HCT116 (cell line): ENCODE measurements around the gene PDE6B.

Experiments
- CBX3 ChIP-seq: IDR thresholded peaks from 2 replicates; pipeline ENCODE4 v1.6.1; 2012; ENCODE audit warnings: low read depth
- EZH2 ChIP-seq: fragments of 200-600 bp; sonication (generic); IDR thresholded peaks from 2 replicates; pipeline ENCODE4 v1.6.1; 2017; ENCODE audit warnings: antibody characterized with exemption, mixed run types
- JUND ChIP-seq: IDR thresholded peaks from 2 replicates; pipeline ENCODE4 v1.6.1; 2012
- POLR2A ChIP-seq: IDR thresholded peaks from 2 replicates; pipeline ENCODE4 v1.7.0; 2011; ENCODE audit warnings: borderline replicate concordance; ENCODE audit not compliant: insufficient read depth, insufficient read length; ENCODE audit errors: extremely low read depth
- POLR2AphosphoS5 ChIP-seq: IDR thresholded peaks from 2 replicates; pipeline ENCODE4 v1.6.1; 2011; ENCODE audit warnings: mild to moderate bottlenecking, low read depth, low read length, moderate library complexity
- SP1 ChIP-seq: IDR thresholded peaks from 2 replicates; pipeline ENCODE4 v1.6.1; 2012; ENCODE audit warnings: low read depth
- YY1 ChIP-seq: IDR thresholded peaks from 2 replicates; pipeline ENCODE4 v1.6.1; 2011; ENCODE audit warnings: low read length, low read depth, moderate library complexity, mild to moderate bottlenecking; ENCODE audit not compliant: insufficient replicate concordance; ENCODE audit errors: extremely low read depth
- TF ChIP-seq, protein P1 (sequence below), 3 experiments: fragments of 200-600 bp in 1 of 3; sonication (generic) in 1 of 3; IDR thresholded peaks in 2 of 3; conservative IDR thresholded peaks in 1 of 3; 2 replicates each; pipeline ENCODE4 v1.5.1; 2012 to 2017; ENCODE audit warnings: low read depth in 2 of 3, low read length in 2 of 3, antibody characterized with exemption in 1 of 3, borderline replicate concordance in 1 of 3, control low read depth in 1 of 3, mild to moderate bottlenecking in 1 of 3, mixed read lengths in 1 of 3, mixed run types in 1 of 3, moderate library complexity in 1 of 3; ENCODE audit not compliant: insufficient read depth in 1 of 3
- TF ChIP-seq, protein P2 (sequence below): IDR thresholded peaks from 2 replicates; pipeline ENCODE4 v1.6.1; 2012
- TF ChIP-seq, protein P3 (sequence below): IDR thresholded peaks from 2 replicates; pipeline ENCODE4 v1.6.1; 2012; ENCODE audit warnings: low read depth
- TF ChIP-seq, protein P4 (sequence below): IDR thresholded peaks from 2 replicates; pipeline ENCODE4 v1.6.1; 2011; ENCODE audit warnings: mild to moderate bottlenecking, low read length, moderate library complexity; ENCODE audit not compliant: insufficient replicate concordance; ENCODE audit errors: extremely low read depth

DNA sequence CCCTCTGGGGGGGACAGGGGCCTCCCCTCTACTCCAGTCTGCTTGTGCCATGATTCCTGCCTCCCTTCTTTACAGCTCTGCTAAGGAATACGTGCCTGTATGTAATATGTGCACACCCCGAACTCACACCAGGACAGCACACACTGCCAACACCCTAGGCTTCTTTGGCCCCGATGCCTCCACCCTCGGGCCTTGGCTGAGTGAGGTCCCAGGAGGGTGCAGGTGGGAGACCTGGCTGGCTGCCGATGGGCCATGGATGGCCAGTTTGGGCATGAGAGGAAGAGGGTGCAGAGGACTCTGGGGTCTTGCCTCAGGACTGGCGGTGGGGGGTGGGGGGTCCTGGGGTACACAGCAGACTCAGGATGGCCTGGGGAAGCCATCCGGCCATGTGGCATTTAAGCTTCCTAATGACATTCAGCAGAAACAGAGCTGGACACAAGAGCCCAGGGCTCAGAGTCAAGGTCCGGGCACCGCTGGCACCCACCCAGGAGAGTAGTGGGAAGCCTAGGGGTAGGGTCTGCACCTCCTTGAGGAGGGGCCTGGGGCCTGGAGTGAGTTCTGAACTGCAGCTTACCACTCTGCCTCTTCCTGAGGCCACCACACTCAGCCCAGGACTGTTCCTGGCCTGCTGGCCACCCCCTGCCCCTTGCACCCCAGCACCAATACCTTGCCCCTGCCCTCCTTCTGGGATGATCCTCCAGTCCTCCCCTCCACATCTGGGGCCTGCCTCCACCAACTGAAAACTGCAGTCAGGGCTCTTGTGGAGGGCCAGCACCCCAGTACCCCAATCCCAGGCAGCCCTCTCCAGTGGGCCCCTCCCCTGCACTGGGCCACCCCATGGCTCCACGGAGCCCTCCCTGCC lies 78.2 kb downstream of the PDE6B start:
- no peak for TF ChIP-seq SP1
- TF ChIP-seq, protein P1, sequence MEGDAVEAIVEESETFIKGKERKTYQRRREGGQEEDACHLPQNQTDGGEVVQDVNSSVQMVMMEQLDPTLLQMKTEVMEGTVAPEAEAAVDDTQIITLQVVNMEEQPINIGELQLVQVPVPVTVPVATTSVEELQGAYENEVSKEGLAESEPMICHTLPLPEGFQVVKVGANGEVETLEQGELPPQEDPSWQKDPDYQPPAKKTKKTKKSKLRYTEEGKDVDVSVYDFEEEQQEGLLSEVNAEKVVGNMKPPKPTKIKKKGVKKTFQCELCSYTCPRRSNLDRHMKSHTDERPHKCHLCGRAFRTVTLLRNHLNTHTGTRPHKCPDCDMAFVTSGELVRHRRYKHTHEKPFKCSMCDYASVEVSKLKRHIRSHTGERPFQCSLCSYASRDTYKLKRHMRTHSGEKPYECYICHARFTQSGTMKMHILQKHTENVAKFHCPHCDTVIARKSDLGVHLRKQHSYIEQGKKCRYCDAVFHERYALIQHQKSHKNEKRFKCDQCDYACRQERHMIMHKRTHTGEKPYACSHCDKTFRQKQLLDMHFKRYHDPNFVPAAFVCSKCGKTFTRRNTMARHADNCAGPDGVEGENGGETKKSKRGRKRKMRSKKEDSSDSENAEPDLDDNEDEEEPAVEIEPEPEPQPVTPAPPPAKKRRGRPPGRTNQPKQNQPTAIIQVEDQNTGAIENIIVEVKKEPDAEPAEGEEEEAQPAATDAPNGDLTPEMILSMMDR (IDR thresholded peaks at IDR 0.05 in 2 of 3, conservative IDR thresholded peaks at IDR 0.05 in 1 of 3; ENCODE audit: borderline replicate concordance in 1 of 3, insufficient read depth in 1 of 3, low read depth in 2 of 3, low read length in 2 of 3): no peak
- TF ChIP-seq POLR2A: no peak
- TF ChIP-seq, protein P2, sequence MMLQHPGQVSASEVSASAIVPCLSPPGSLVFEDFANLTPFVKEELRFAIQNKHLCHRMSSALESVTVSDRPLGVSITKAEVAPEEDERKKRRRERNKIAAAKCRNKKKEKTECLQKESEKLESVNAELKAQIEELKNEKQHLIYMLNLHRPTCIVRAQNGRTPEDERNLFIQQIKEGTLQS: no peak
- no peak for TF ChIP-seq EZH2
- no peak for TF ChIP-seq YY1
- no peak for TF ChIP-seq POLR2AphosphoS5
- TF ChIP-seq, protein P3, sequence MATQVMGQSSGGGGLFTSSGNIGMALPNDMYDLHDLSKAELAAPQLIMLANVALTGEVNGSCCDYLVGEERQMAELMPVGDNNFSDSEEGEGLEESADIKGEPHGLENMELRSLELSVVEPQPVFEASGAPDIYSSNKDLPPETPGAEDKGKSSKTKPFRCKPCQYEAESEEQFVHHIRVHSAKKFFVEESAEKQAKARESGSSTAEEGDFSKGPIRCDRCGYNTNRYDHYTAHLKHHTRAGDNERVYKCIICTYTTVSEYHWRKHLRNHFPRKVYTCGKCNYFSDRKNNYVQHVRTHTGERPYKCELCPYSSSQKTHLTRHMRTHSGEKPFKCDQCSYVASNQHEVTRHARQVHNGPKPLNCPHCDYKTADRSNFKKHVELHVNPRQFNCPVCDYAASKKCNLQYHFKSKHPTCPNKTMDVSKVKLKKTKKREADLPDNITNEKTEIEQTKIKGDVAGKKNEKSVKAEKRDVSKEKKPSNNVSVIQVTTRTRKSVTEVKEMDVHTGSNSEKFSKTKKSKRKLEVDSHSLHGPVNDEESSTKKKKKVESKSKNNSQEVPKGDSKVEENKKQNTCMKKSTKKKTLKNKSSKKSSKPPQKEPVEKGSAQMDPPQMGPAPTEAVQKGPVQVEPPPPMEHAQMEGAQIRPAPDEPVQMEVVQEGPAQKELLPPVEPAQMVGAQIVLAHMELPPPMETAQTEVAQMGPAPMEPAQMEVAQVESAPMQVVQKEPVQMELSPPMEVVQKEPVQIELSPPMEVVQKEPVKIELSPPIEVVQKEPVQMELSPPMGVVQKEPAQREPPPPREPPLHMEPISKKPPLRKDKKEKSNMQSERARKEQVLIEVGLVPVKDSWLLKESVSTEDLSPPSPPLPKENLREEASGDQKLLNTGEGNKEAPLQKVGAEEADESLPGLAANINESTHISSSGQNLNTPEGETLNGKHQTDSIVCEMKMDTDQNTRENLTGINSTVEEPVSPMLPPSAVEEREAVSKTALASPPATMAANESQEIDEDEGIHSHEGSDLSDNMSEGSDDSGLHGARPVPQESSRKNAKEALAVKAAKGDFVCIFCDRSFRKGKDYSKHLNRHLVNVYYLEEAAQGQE: no peak
- TF ChIP-seq JUND: no peak
- TF ChIP-seq, protein P4, sequence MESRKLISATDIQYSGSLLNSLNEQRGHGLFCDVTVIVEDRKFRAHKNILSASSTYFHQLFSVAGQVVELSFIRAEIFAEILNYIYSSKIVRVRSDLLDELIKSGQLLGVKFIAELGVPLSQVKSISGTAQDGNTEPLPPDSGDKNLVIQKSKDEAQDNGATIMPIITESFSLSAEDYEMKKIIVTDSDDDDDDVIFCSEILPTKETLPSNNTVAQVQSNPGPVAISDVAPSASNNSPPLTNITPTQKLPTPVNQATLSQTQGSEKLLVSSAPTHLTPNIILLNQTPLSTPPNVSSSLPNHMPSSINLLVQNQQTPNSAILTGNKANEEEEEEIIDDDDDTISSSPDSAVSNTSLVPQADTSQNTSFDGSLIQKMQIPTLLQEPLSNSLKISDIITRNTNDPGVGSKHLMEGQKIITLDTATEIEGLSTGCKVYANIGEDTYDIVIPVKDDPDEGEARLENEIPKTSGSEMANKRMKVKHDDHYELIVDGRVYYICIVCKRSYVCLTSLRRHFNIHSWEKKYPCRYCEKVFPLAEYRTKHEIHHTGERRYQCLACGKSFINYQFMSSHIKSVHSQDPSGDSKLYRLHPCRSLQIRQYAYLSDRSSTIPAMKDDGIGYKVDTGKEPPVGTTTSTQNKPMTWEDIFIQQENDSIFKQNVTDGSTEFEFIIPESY: no peak
- TF ChIP-seq CBX3: no peak
